HepG2 (cell line): ENCODE measurements around the gene ITPRIPL1. TPM values are rescaled to one million over a fixed set of nuclear protein-coding genes. Genes with fewer than 3 reads are reported as not detected.
A peak's percentile ranks its signal among the peaks of the same experiment; 100 is the strongest.

Source experiments
- AHR ChIP-seq: IDR thresholded peaks from 2 replicates; pipeline ENCODE4 v1.6.1; 2018; ENCODE audit warnings: missing genetic modification reagents, missing compliant biosample characterization
- CEBPB ChIP-seq: IDR thresholded peaks from 2 replicates; pipeline ENCODE4 v1.6.1; 2011; ENCODE audit warnings: low read depth, low read length, improper control_type of control experiment, borderline replicate concordance
- ETV5 ChIP-seq: IDR thresholded peaks from 2 replicates; pipeline ENCODE4 v1.6.1; 2018; ENCODE audit warnings: missing biosample characterization, missing genetic modification reagents, inconsistent platforms, borderline replicate concordance
- ETV6 ChIP-seq: sonication (generic); formaldehyde crosslinking; conservative IDR thresholded peaks from 2 replicates; pipeline ENCODE4 v1.4.0; 2020; ENCODE audit warnings: missing genetic modification reagents
- MAFK ChIP-seq, 2 experiments: IDR thresholded peaks in 1 of 2; conservative IDR thresholded peaks in 1 of 2; 2 replicates each; pipeline ENCODE4 v1.6.1; 2011; ENCODE audit warnings: improper control_type of control experiment in 2 of 2, low read length in 2 of 2
- RARG ChIP-seq: sonication (generic); formaldehyde crosslinking; IDR thresholded peaks from 2 replicates; pipeline ENCODE4 v1.4.0; 2020; ENCODE audit warnings: low read depth, mild to moderate bottlenecking, missing genetic modification reagents
- REL ChIP-seq: sonication (generic); formaldehyde crosslinking; conservative IDR thresholded peaks from 2 replicates; pipeline ENCODE4 v1.8.0; 2022; ENCODE audit warnings: mild to moderate bottlenecking, missing genetic modification reagents, moderate library complexity
- SIN3B ChIP-seq: fragments of 150-350 bp; IDR thresholded peaks from 2 replicates; pipeline ENCODE4 v1.6.1; 2014; ENCODE audit warnings: low read length
- ZFP36L1 ChIP-seq: sonication (generic); formaldehyde crosslinking; IDR thresholded peaks from 2 replicates; pipeline ENCODE4 v1.8.0; 2022; ENCODE audit warnings: mild to moderate bottlenecking, missing genetic modification reagents, moderate library complexity
- ZNF224 ChIP-seq: sonication (generic); formaldehyde crosslinking; IDR thresholded peaks from 2 replicates; pipeline ENCODE4 v1.5.0; 2020; ENCODE audit warnings: mild to moderate bottlenecking, missing genetic modification reagents
- ZNF333 ChIP-seq: sonication (generic); formaldehyde crosslinking; IDR thresholded peaks from 2 replicates; pipeline ENCODE4 v1.4.0; 2020; ENCODE audit warnings: mild to moderate bottlenecking, missing genetic modification reagents, borderline replicate concordance
- ZNF878 ChIP-seq: sonication (generic); formaldehyde crosslinking; IDR thresholded peaks from 2 replicates; pipeline ENCODE4 v1.8.1; 2023; ENCODE audit warnings: mild to moderate bottlenecking, missing genetic modification reagents, moderate library complexity
- polyA plus RNA-seq, 8 experiments: library from polyadenylated mRNA; depleted of rRNA in 3 of 8; stranded (reverse) in 7 of 8; unstranded in 1 of 8; fragments of >200 nt; fragmentation: Illumina TruSeq in 4 of 8; extraction: Trizol in 4 of 8; gene quantifications; 2 replicates each; pipeline versions ENCODE4 v1.2.1 to v1.2.3, GENCODE V29; 2011 to 2016; ENCODE audit warnings: low read depth in 4 of 8, missing spikeins in 1 of 8, mixed read lengths in 1 of 8; ENCODE audit not compliant: insufficient read depth in 1 of 8
- total RNA-seq, 5 experiments: library from RNA; depleted of rRNA; stranded (reverse); fragments of >200 nt; fragmentation: Illumina TruSeq; extraction: Trizol; gene quantifications; 2 replicates each; pipeline ENCODE4 v1.2.3, GENCODE V29; 2016; ENCODE audit warnings: low read depth in 1 of 5
- TF ChIP-seq, protein P1 (sequence below): sonication (generic); formaldehyde crosslinking; IDR thresholded peaks from 2 replicates; pipeline ENCODE4 v1.4.0; 2020; ENCODE audit warnings: missing genetic modification reagents, borderline replicate concordance
- TF ChIP-seq, protein P2 (sequence below): IDR thresholded peaks from 2 replicates; pipeline ENCODE4 v1.6.1; 2012; ENCODE audit warnings: inconsistent platforms
- TF ChIP-seq, protein P3 (sequence below): sonication (generic); formaldehyde crosslinking; IDR thresholded peaks from 2 replicates; pipeline ENCODE4 v1.5.0; 2020; ENCODE audit warnings: missing genetic modification reagents, mild to moderate bottlenecking, borderline replicate concordance
- TF ChIP-seq, protein P4 (sequence below): sonication (generic); formaldehyde crosslinking; IDR thresholded peaks from 2 replicates; pipeline ENCODE4 v1.4.0; 2020; ENCODE audit warnings: missing genetic modification reagents
- TF ChIP-seq, protein P5 (sequence below): sonication (generic); formaldehyde crosslinking; IDR thresholded peaks from 2 replicates; pipeline ENCODE4 v1.5.0; 2020; ENCODE audit warnings: missing genetic modification reagents, mild to moderate bottlenecking, borderline replicate concordance

ITPRIPL1 gene
- total and polyA plus RNA-seq, 2 of the 13 experiments (the other 11 are each of a cell fraction or from before 2014, with no cell fraction given) = 4.3 to 11.7 TPM

DNA sequence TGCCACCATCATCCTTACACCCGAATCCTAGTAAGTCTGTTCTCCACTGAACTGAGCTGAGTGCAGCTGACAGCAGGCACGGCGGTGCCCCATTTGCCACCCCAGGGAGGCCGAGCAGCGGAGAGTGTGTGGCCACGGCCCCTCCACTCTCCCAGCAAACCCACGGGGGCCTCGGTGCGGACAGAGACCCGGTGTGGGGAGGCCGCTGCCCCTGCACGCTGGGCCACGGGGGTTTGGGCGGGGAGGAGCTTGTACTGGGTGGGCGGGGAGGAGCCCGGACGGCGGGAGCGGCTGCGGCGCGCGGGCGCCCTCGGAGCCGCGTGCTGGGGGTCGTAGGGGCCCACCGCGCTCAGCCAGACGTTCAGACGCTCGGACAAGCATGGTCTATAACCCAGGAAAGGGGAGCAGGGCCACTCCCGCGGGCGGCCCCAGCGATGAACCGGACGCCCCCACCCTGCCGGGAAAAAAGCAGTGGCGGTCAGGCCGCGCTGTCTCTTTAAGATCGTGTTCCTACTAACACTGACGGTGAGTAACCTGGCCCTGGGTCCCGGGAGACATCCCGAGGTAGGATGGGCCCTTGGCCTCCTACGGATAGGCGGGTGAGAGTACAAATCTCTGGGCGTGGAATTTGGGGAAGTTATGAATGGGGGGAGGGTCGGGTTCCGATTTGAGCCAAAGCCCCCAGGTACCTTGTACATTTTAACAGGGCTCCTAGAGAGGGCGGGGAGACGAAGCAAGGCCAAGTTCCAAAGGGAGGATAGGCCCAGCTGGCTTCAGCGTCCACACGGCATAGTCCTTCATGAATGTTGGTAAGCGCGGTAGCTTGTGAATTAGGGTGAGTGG lies at the start of gene ITPRIPL1 (continued):
- TF ChIP-seq, protein P1, sequence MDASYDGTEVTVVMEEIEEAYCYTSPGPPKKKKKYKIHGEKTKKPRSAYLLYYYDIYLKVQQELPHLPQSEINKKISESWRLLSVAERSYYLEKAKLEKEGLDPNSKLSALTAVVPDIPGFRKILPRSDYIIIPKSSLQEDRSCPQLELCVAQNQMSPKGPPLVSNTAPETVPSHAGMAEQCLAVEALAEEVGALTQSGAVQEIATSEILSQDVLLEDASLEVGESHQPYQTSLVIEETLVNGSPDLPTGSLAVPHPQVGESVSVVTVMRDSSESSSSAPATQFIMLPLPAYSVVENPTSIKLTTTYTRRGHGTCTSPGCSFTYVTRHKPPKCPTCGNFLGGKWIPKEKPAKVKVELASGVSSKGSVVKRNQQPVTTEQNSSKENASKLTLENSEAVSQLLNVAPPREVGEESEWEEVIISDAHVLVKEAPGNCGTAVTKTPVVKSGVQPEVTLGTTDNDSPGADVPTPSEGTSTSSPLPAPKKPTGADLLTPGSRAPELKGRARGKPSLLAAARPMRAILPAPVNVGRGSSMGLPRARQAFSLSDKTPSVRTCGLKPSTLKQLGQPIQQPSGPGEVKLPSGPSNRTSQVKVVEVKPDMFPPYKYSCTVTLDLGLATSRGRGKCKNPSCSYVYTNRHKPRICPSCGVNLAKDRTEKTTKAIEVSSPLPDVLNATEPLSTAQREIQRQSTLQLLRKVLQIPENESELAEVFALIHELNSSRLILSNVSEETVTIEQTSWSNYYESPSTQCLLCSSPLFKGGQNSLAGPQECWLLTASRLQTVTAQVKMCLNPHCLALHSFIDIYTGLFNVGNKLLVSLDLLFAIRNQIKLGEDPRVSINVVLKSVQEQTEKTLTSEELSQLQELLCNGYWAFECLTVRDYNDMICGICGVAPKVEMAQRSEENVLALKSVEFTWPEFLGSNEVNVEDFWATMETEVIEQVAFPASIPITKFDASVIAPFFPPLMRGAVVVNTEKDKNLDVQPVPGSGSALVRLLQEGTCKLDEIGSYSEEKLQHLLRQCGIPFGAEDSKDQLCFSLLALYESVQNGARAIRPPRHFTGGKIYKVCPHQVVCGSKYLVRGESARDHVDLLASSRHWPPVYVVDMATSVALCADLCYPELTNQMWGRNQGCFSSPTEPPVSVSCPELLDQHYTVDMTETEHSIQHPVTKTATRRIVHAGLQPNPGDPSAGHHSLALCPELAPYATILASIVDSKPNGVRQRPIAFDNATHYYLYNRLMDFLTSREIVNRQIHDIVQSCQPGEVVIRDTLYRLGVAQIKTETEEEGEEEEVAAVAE (CRISPR knock-in tag) = 0 out of 2 replicates have a peak, but pooled peaks have one; percentile 31
- TF ChIP-seq ZNF333 (CRISPR knock-in tag) (no peak), CEBPB (no peak), ZNF224 (CRISPR knock-in tag) (peak; percentile 72; the same call in 1 of the 2 replicates), RARG (CRISPR knock-in tag) (no peak), ETV5 (CRISPR knock-in tag) (no peak), ZNF878 (no peak; the same call in 1 of the 2 replicates), AHR (no peak), ETV6 (CRISPR knock-in tag) (no peak; the same call in 1 of the 2 replicates), ZFP36L1 (CRISPR knock-in tag) (no peak; the same call in 1 of the 2 replicates), MAFK (conservative IDR thresholded peaks at IDR 0.05 in 1 of 2, IDR thresholded peaks at IDR 0.05 in 1 of 2; ENCODE audit: low read length in 2 of 2) (no peak), REL (no peak), SIN3B (no peak)
- TF ChIP-seq, protein P2, sequence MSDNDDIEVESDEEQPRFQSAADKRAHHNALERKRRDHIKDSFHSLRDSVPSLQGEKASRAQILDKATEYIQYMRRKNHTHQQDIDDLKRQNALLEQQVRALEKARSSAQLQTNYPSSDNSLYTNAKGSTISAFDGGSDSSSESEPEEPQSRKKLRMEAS = peak; percentile 80
- TF ChIP-seq, protein P3, sequence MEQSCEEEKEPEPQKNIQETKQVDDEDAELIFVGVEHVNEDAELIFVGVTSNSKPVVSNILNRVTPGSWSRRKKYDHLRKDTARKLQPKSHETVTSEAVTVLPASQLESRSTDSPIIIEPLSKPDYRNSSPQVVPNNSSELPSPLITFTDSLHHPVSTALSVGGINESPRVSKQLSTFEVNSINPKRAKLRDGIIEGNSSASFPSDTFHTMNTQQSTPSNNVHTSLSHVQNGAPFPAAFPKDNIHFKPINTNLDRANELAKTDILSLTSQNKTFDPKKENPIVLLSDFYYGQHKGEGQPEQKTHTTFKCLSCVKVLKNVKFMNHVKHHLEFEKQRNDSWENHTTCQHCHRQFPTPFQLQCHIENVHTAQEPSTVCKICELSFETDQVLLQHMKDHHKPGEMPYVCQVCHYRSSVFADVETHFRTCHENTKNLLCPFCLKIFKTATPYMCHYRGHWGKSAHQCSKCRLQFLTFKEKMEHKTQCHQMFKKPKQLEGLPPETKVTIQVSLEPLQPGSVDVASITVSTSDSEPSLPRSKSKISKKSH = no peak
- TF ChIP-seq, protein P4, sequence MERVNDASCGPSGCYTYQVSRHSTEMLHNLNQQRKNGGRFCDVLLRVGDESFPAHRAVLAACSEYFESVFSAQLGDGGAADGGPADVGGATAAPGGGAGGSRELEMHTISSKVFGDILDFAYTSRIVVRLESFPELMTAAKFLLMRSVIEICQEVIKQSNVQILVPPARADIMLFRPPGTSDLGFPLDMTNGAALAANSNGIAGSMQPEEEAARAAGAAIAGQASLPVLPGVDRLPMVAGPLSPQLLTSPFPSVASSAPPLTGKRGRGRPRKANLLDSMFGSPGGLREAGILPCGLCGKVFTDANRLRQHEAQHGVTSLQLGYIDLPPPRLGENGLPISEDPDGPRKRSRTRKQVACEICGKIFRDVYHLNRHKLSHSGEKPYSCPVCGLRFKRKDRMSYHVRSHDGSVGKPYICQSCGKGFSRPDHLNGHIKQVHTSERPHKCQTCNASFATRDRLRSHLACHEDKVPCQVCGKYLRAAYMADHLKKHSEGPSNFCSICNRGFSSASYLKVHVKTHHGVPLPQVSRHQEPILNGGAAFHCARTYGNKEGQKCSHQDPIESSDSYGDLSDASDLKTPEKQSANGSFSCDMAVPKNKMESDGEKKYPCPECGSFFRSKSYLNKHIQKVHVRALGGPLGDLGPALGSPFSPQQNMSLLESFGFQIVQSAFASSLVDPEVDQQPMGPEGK = peak; percentile 63
- TF ChIP-seq, protein P5, sequence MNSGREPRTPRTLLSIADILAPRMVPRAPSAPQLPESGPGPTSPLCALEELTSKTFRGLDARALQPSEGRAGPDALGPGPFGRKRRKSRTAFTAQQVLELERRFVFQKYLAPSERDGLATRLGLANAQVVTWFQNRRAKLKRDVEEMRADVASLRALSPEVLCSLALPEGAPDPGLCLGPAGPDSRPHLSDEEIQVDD = 0 out of 2 replicates have a peak, but pooled peaks have one; percentile 21
